NCI-H146 (cell line): ENCODE measurements around the gene BIN2.
"Not testable (repeated sequence)": the region's sequence is repeated elsewhere in the genome, so short reads cannot be mapped to it uniquely, and the experiment has no call there.

Experiments
- DNase-seq: peaks from one replicate; lab custom pipeline; 2025; lab: John Stamatoyannopoulos, UW

The BIN2 gene

GRCh38 chr12:51311389-51311788 lies 12.6 kb downstream of the BIN2 start:
- no peak for DNase-seq

DNA sequence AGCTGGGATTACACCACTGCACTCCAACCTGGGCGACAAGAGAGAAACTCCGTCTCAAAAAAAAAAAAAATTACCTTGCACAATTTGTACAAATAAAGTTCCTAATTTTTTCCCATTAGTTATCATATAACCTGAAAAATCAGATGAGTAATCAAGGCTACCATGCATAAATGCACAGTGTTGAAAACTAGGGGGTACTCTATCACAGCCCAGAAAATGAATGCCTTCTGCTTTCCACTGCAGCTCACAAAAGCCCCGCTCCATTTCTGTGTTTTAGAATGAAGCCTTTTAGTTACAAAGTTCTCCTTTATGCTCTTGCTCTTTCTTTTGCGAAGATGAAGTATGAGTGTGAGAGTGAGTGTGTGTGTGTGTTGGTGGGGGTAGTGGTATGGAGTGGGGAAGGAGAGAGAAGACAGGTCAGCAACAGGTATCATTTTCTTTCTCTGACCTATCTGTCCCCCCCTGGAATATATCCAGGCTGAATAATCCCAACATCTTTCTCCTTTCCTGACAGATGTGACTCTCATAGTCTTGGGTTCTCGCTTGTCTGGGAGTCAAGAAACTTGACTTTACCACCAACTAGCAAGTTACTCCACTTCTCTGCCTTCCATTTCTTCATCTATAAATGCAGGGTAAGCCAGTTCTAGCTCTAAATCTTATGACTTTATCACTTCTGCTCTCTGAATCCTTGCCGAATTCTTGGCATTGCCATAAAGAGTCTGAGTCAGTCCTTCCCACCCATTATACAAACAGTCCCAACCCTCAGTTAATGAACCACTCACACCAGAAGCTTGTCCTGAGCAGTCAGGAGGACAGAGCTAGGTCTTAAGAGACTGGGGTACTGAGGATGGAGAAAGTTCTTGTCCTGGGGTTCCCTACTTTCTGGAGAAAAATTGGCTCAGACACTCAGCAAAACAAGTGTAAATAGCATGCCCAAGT lies 16.1 kb downstream of the BIN2 start:
- no peak for DNase-seq

DNA sequence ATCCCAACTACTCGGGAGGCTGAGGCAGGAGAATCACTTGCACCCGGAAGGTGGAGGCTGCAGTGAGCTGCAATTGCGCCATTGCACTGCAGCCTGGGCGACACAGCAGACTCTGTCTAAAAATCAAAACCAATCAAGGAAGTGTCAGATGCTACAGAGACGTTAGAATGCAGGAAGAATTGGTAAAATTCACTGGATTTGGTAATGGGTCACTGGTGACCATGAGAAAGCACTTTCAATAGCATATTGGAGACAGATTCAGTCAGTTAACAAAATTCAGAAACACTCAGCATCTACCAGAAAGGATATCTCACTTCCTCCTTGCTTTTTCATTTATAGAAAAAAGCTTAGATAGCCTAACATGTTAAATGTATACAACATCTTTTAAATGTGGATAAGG lies 17.5 kb downstream of the BIN2 start:
- DNase-seq = no peak

GRCh38 chr12:51300768-51301167 lies 23.2 kb downstream of the BIN2 start:
- DNase-seq = not testable (repeated sequence)

- no peak for DNase-seq
Measured at GRCh38 chr12:51295651-51296050, 28.3 kb downstream of the BIN2 start.

GRCh38 chr12:51294097-51294496 lies 29.9 kb downstream of the BIN2 start:
- not testable (repeated sequence) for DNase-seq

- DNase-seq = no peak
Measured at GRCh38 chr12:51293696-51294095, 30.3 kb downstream of the BIN2 start.

- DNase-seq = not testable (repeated sequence)
Measured at GRCh38 chr12:51291603-51292513, 32.1 kb downstream of the BIN2 start.

DNA sequence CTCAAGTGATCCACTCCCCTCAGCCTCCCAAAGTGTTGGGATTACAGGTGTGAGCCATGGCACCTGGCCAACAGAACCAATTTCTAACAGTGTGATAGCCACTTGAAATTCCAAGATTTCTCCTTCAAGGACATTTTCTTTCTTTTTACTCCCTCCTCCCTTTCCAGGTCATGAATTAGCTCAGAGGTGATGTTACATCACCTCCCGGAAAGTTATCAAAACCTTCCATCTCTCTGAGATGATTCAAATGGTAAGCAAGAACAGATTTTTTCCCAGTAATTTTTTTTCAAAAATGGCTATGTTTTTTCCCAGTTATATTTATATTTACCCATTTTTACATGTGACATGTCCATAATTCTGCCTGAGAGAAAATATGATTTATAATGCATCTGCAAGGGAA lies 38.1 kb downstream of the BIN2 start:
- no peak for DNase-seq

- DNase-seq = no peak
Measured at GRCh38 chr12:51281202-51281924, 42.6 kb downstream of the BIN2 start.

- DNase-seq = no peak
Measured at GRCh38 chr12:51275088-51275487, 48.9 kb downstream of the BIN2 start.

DNA sequence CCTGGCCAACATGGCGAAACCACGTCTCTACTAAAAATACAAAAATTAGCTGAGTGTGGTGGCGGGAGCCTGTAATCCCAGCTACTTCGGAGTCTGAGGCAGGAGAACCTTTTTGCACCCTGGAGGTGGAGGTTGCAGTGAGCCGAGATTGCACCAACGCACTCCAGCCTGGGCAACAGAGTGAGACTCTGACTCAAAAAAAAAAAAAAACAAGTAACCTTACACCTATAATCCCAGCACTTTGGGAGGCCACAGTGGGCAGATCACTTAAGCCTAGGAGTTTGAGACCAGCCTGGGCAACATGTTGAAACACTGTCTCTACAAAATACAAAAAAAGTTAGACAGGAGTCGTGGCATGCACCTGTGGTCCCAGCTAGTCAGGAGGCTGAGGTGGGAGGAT lies 51.2 kb downstream of the BIN2 start:
- not testable (repeated sequence) for DNase-seq

- no peak for DNase-seq
Measured at GRCh38 chr12:51270951-51271518, 52.9 kb downstream of the BIN2 start.

GRCh38 chr12:51270067-51270950 lies 53.7 kb downstream of the BIN2 start, which contains the start of gene SMAGP:
SMAGP (minus strand) TSS chr12:51270415; CDS start chr12:51269278, 1,137 bp downstream.
- DNase-seq = peak; percentile 69

GRCh38 chr12:51269174-51270066 lies 54.6 kb downstream of the BIN2 start:
- peak; percentile 66 for DNase-seq

DNA sequence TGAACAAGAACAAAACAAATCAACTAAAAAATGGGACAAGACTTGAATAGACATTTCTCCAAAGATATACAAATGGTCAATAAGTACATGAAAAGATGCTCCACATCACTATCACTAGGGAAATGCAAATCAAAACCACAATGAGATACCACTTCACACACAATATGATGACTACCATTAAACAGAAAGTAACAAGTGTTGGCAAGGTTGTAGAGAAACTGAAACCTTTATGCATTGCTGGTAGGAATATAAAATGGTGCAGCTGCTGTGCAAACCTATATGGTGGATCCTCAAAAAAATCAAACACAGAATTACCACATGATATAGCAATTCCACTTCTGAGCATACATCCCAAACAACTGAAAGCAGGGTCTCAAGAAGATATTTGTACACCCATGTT lies 59.0 kb downstream of the BIN2 start:
- DNase-seq = no peak

DNA sequence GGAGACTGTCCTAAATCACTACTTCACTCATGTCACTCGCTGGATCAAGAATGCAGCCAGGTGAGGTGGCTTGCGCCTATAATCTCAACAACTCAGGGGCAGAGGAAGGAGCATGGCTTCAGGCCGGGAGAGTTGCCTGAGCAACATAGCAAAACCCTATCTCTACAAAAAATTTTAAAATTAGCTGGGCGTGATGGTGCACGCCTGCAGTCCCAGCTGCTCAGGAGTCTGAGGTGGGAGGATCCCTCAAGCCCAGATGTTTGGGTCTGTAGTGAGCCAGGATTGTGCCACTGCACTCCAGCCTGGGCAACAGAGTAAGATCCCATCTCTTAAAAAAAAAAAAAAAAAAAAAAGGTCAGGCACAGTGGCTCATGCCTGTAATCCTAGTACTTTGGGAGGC lies 59.7 kb downstream of the BIN2 start:
- DNase-seq = no peak

- no peak for DNase-seq
Measured at GRCh38 chr12:51263341-51263740, 60.6 kb downstream of the BIN2 start.

GRCh38 chr12:51262758-51263177 lies 61.2 kb downstream of the BIN2 start:
- peak; percentile 35 for DNase-seq
